ENCODE measurements around the gene PHTF1. TPM values are rescaled to one million over a fixed set of nuclear protein-coding genes. Genes with fewer than 3 reads are reported as not detected.
A peak's percentile ranks its signal among the peaks of the same experiment; 100 is the strongest.

Gene PHTF1
- total RNA-seq, 4 donors from 2014 or later = 1.5 to 17.8 (median 6.9) TPM

- WGBS, 2 donors (ENCODE audit: low coverage in 1 of 2) = 60 to 61% methylated on average over 2 to 7 of the region's 7 CpGs
- Histone ChIP-seq H3K27me3 (no peaks in the 10 kb centered on the region), H3K9me3 (no peaks in the 10 kb centered on the region), H3K4me3 (no peak overlapping the region), H3K36me3 (peaks cover 0 to 8% (median 3%) of the 10 kb centered on the region in 4 donors), H3K4me1 (peaks cover 0 to 9% (median 0%) of the 10 kb centered on the region in 4 donors), H3K27ac (no peak overlapping the region)
- TF ChIP-seq POLR2A (IDR thresholded peaks at IDR 0.05) (no peak), CTCF (IDR thresholded peaks at IDR 0.05) (peak; percentile 56 to 62 (median 57)), POLR2AphosphoS5 (IDR thresholded peaks at IDR 0.05) (no peak)
- in situ Hi-C loops (cut with MboI; ENCODE audit: low pct_ligation_motif_present in 1 of 4, low pct_unique_long_range_greater_than_20kb in 1 of 4, low sequenced_read_pairs in 3 of 4) = loop anchor here in 1 of 4 donors (25.0 kb wide), 1 partner anchor 565 kb away; no protein-coding TSS in a partner anchor
- DNase-seq = no peak
- intact Hi-C loops (cut with DNase I; ENCODE audit: low total_unique reads) = loop anchor here (5.0 kb wide), 1 partner anchor 535 kb away; no protein-coding TSS in a partner anchor
Measured at GRCh38 chr1:113677250-113678158, 81.8 kb downstream of the PHTF1 start.

GRCh38 chr1:113676524-113676923 is 82.8 kb downstream of the PHTF1 start:
- Histone ChIP-seq H3K36me3 (peaks cover 0 to 8% (median 2%) of the 10 kb centered on the region in 4 donors), H3K4me3 (no peak overlapping the region), H3K4me1 (peaks cover 0 to 9% (median 0%) of the 10 kb centered on the region in 4 donors), H3K27me3 (no peaks in the 10 kb centered on the region), H3K9me3 (no peaks in the 10 kb centered on the region), H3K27ac (no peak overlapping the region)
- DNase-seq = no peak
- no peak for TF ChIP-seq CTCF (IDR thresholded peaks at IDR 0.05)
- TF ChIP-seq EP300 (IDR thresholded peaks at IDR 0.05; ENCODE audit: low read depth) = no peak
- TF ChIP-seq POLR2AphosphoS5 (IDR thresholded peaks at IDR 0.05) = no peak
- TF ChIP-seq POLR2A (IDR thresholded peaks at IDR 0.05) = no peak
- WGBS, 2 donors (ENCODE audit: low coverage in 1 of 2) = 80 to 85% methylated on average over 4 to 5 of the region's 5 CpGs
- in situ Hi-C loops (cut with MboI; ENCODE audit: low pct_ligation_motif_present in 1 of 4, low pct_unique_long_range_greater_than_20kb in 1 of 4, low sequenced_read_pairs in 3 of 4) = loop anchor here in 1 of 4 donors (25.0 kb wide), 1 partner anchor 564 kb away; no protein-coding TSS in a partner anchor
- intact Hi-C loops (cut with DNase I; ENCODE audit: low total_unique reads) = loop anchor here (5.0 kb wide), 1 partner anchor 534 kb away; no protein-coding TSS in a partner anchor

GRCh38 chr1:113675302-113675701 is 84.0 kb downstream of the PHTF1 start:
- Histone ChIP-seq H3K27ac (no peak overlapping the region), H3K36me3 (peaks cover 0 to 8% (median 2%) of the 10 kb centered on the region in 4 donors), H3K4me3 (no peak overlapping the region), H3K9me3 (no peaks in the 10 kb centered on the region), H3K4me1 (peaks cover 0 to 9% (median 0%) of the 10 kb centered on the region in 4 donors), H3K27me3 (no peaks in the 10 kb centered on the region)
- DNase-seq = no peak
- 77 to 94% methylated on average over 2 of the region's 2 CpGs for WGBS, 2 donors (ENCODE audit: low coverage in 1 of 2)
- in situ Hi-C loops (cut with MboI; ENCODE audit: low pct_ligation_motif_present in 1 of 4, low pct_unique_long_range_greater_than_20kb in 1 of 4, low sequenced_read_pairs in 3 of 4) (loop anchor here in 1 of 4 donors (25.0 kb wide), 1 partner anchor 563 kb away; no protein-coding TSS in a partner anchor), intact Hi-C loops (cut with DNase I; ENCODE audit: low total_unique reads) (loop anchor here (5.0 kb wide), 1 partner anchor 533 kb away; no protein-coding TSS in a partner anchor)
- no peak for TF ChIP-seq POLR2A (IDR thresholded peaks at IDR 0.05)
- no peak for TF ChIP-seq CTCF (IDR thresholded peaks at IDR 0.05)
- TF ChIP-seq POLR2AphosphoS5 (IDR thresholded peaks at IDR 0.05) = no peak
- no peak for TF ChIP-seq EP300 (IDR thresholded peaks at IDR 0.05; ENCODE audit: low read depth)

GRCh38 chr1:113674591-113674990 is 84.7 kb downstream of the PHTF1 start:
- intact Hi-C loops (cut with DNase I; ENCODE audit: low total_unique reads) (no loop called here), in situ Hi-C loops (cut with MboI; ENCODE audit: low pct_ligation_motif_present in 1 of 4, low pct_unique_long_range_greater_than_20kb in 1 of 4, low sequenced_read_pairs in 3 of 4) (no loop called here)
- DNase-seq = no peak
- WGBS, 2 donors (ENCODE audit: low coverage in 1 of 2) = 83 to 88% methylated on average over 1 of the region's 1 CpG
- Histone ChIP-seq H3K36me3 (peaks cover 0 to 8% (median 2%) of the 10 kb centered on the region in 4 donors), H3K27ac (no peak overlapping the region), H3K9me3 (no peaks in the 10 kb centered on the region), H3K27me3 (no peaks in the 10 kb centered on the region), H3K4me3 (no peak overlapping the region), H3K4me1 (peaks cover 0 to 9% (median 0%) of the 10 kb centered on the region in 4 donors)
- no peak for TF ChIP-seq POLR2AphosphoS5 (IDR thresholded peaks at IDR 0.05)
